Glutamatergic neuron (in vitro differentiated cells): ENCODE measurements around the gene LRRC8D. TPM values are rescaled to one million over a fixed set of nuclear protein-coding genes. Genes with fewer than 3 reads are reported as not detected.

Source experiments
- DNase-seq: peaks from one replicate; pipeline ENCODE4 v3.0.0; 2022
- H3K27ac Mint-ChIP-seq: one replicate; pipeline ENCODE4 v1.8.0; 2020; ENCODE audit warnings: mild to moderate bottlenecking, mixed read lengths, inconsistent platforms; ENCODE audit not compliant: unreplicated experiment
- H3K27me3 Mint-ChIP-seq: one replicate; pipeline ENCODE4 v1.8.0; 2020; ENCODE audit warnings: mild to moderate bottlenecking, moderate library complexity, mixed read lengths, inconsistent platforms; ENCODE audit not compliant: unreplicated experiment
- H3K36me3 Mint-ChIP-seq: one replicate; pipeline ENCODE4 v1.8.0; 2020; ENCODE audit warnings: mild to moderate bottlenecking, mixed read lengths, inconsistent platforms; ENCODE audit not compliant: unreplicated experiment
- H3K4me1 Mint-ChIP-seq: one replicate; pipeline ENCODE4 v1.8.0; 2020; ENCODE audit warnings: mild to moderate bottlenecking, low read depth, mixed read lengths, inconsistent platforms; ENCODE audit not compliant: unreplicated experiment
- H3K4me3 Mint-ChIP-seq: one replicate; pipeline ENCODE4 v1.8.0; 2020; ENCODE audit warnings: mild to moderate bottlenecking, mixed read lengths, inconsistent platforms; ENCODE audit not compliant: unreplicated experiment
- H3K9me3 Mint-ChIP-seq: one replicate; pipeline ENCODE4 v1.8.0; 2020; ENCODE audit warnings: mild to moderate bottlenecking, moderate library complexity, mixed read lengths, inconsistent platforms; ENCODE audit not compliant: unreplicated experiment
- total RNA-seq: library from RNA; stranded (reverse); fragmentation: NEBNext Ultra II Directional; extraction: Animal tissue kit (Norgen Biotek cat#: 25700); gene quantifications from one replicate; pipeline ENCODE4 v1.2.1, GENCODE V29; 2021; ENCODE audit not compliant: unreplicated experiment
- TF ChIP-seq, protein P1 (sequence below): fragments of 200-600 bp; sonication (generic); IDR thresholded peaks from one replicate; pipeline ENCODE4 v1.5.0; 2021; ENCODE audit not compliant: partially characterized antibody, unreplicated experiment

LRRC8D gene
- total RNA-seq, 1 donor from 2014 or later: 54.9 TPM

DNA sequence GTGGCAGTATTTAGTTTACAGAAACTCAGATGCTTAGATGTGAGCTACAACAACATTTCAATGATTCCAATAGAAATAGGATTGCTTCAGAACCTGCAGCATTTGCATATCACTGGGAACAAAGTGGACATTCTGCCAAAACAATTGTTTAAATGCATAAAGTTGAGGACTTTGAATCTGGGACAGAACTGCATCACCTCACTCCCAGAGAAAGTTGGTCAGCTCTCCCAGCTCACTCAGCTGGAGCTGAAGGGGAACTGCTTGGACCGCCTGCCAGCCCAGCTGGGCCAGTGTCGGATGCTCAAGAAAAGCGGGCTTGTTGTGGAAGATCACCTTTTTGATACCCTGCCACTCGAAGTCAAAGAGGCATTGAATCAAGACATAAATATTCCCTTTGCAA lies 114.4 kb downstream of the LRRC8D start:
- Mint-ChIP-seq H3K36me3 (peaks cover 4% of the 10 kb centered on the region), H3K9me3 (no peaks in the 10 kb centered on the region), H3K4me3 (no peak overlapping the region), H3K27me3 (peaks cover 2% of the 10 kb centered on the region), H3K4me1 (peaks cover 3% of the 10 kb centered on the region), H3K27ac (no peak overlapping the region)
- no peak for DNase-seq
- TF ChIP-seq, protein P1, sequence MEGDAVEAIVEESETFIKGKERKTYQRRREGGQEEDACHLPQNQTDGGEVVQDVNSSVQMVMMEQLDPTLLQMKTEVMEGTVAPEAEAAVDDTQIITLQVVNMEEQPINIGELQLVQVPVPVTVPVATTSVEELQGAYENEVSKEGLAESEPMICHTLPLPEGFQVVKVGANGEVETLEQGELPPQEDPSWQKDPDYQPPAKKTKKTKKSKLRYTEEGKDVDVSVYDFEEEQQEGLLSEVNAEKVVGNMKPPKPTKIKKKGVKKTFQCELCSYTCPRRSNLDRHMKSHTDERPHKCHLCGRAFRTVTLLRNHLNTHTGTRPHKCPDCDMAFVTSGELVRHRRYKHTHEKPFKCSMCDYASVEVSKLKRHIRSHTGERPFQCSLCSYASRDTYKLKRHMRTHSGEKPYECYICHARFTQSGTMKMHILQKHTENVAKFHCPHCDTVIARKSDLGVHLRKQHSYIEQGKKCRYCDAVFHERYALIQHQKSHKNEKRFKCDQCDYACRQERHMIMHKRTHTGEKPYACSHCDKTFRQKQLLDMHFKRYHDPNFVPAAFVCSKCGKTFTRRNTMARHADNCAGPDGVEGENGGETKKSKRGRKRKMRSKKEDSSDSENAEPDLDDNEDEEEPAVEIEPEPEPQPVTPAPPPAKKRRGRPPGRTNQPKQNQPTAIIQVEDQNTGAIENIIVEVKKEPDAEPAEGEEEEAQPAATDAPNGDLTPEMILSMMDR: no peak

DNA sequence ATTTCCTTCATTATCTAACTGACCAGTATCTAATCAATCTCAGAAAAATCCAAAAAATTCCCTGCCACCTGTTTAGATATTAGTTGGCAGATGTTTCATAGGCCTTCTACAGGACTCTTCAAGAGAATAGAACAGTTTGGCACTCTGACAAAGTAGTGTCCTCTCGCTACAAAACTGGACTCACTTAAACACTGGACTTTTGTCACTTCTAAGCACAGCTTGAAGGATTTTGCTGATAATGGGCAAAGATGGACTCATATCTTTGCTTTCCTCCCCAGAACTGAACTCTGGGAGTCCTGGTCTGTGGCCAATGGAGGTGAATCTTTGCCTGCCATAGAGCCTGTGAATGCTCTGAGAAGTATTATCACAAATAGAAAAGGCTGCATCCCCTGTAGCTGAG lies 115.9 kb downstream of the LRRC8D start:
- H3K36me3 Mint-ChIP-seq: peaks cover 4% of the 10 kb centered on the region
- H3K4me3 Mint-ChIP-seq: no peak overlapping the region
- peaks cover 3% of the 10 kb centered on the region for H3K4me1 Mint-ChIP-seq
- TF ChIP-seq, protein P1: no peak
- H3K9me3 Mint-ChIP-seq: no peaks in the 10 kb centered on the region
- H3K27me3 Mint-ChIP-seq: peaks cover 2% of the 10 kb centered on the region
- no peak for DNase-seq
- H3K27ac Mint-ChIP-seq: no peak overlapping the region

DNA sequence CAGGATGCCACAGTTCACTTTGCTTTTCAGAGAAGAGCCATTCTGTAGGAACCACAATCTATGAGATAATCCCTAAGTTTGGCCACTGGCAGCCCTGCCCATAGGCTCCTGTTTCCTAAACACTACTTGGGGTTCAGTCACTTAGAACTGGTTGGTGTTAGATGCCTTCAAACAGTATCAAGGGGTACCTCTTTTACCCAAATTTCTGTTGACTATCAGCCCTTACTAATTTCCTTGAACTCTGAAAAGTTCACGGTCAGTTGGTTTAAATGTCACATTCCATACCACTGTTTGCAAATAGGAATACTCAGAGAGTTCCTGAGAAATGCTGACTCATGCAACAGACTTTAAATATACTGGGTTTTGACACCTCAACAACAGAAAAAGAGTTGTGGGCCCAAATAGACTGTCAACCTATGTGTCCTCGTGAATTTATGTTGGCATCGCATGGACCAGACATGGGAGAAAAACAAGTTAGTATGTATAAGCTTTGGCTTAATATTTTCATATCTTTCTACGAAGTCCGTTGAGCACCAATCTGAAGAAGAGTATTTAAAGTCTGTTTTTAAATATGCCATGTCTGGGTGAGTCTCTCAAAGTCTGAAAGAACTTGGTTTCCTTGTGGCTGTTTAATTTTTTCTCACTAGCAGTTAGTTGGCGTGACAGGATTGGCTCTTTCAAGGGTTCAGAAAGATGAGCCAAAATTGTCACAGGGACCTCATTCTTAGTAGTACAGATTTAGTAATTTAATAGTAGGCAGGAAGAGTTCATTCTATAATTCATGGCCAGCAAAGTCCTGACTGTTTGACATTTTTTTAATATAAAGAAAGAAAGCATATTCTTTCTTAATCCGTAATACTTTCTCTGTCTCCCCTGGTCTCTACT lies 117.6 kb downstream of the LRRC8D start:
- peaks cover 10% of the 10 kb centered on the region for H3K4me1 Mint-ChIP-seq
- H3K27ac Mint-ChIP-seq: no peak overlapping the region
- H3K9me3 Mint-ChIP-seq: no peaks in the 10 kb centered on the region
- H3K27me3 Mint-ChIP-seq: no peaks in the 10 kb centered on the region
- no peak overlapping the region for H3K4me3 Mint-ChIP-seq
- DNase-seq: no peak
- peaks cover 4% of the 10 kb centered on the region for H3K36me3 Mint-ChIP-seq
- TF ChIP-seq, protein P1: no peak

DNA sequence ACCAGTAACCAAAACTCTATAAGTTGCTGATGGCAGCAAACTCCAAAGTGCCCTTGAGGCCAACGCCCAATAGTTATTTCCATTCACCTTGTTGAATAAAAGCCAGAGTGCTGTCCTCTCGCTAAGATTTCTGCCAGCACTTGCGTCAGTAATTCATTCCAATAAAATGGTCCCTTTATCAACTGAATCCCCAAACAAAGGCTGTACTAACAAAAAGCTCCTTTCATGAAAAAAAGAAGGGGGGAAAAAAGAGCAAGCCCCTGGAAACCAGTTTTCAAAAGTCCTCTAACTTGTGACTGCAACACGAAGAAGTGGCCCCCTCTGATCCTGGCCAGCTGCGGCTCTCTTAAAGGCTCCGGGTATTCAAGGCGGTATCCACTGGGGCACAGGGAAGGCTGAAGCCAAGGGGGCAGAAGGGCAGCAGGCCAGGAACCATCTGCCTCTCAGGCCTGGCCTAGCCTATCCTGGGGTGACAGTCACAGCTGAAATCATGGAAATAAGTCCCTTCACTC lies 118.3 kb downstream of the LRRC8D start:
- H3K4me1 Mint-ChIP-seq: peaks cover 14% of the 10 kb centered on the region

More for the DNA sequence above, 118.3 kb downstream of the LRRC8D start:
- Mint-ChIP-seq H3K27me3 (no peaks in the 10 kb centered on the region), H3K9me3 (no peaks in the 10 kb centered on the region), H3K36me3 (peaks cover 4% of the 10 kb centered on the region), H3K27ac (no peak overlapping the region), H3K4me3 (no peak overlapping the region)
- TF ChIP-seq, protein P1: no peak
- no peak for DNase-seq
